Stimulated activated CD4-positive, alpha-beta T cell treated with anti-CD3 and anti-CD28 coated beads, Interleukin-4, amount 100 ng/mL, for 4 hours (primary cell): ENCODE data around the gene FAM13A.
"Not testable (repeated sequence)": the region's sequence is repeated elsewhere in the genome, so short reads cannot be mapped to it uniquely, and the experiment has no call there.

ENCODE experiments used
- DNase-seq, 2 experiments: peaks; one replicate each; pipeline ENCODE4 v3.0.0-alpha.2; 2020

FAM13A gene

DNA sequence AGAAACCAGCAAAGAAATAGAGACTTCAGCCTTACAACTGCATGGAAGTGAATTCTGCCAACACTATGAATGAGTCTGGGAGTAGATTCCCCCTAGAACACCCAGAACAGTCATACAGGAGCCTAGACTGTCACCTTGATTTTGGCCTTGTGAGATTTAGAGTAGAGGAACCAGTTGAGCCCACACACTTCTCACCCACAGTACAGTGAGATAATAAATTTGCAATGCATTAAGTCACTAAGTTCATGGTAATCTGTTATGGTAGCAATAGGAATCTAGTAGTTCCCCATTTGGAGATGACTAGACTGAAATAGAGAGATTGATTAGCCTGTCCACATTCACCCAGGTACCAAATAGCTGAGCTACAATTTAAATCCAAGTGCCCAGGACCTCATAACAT is 59.0 kb downstream of the FAM13A start:
- no peak for DNase-seq

DNA sequence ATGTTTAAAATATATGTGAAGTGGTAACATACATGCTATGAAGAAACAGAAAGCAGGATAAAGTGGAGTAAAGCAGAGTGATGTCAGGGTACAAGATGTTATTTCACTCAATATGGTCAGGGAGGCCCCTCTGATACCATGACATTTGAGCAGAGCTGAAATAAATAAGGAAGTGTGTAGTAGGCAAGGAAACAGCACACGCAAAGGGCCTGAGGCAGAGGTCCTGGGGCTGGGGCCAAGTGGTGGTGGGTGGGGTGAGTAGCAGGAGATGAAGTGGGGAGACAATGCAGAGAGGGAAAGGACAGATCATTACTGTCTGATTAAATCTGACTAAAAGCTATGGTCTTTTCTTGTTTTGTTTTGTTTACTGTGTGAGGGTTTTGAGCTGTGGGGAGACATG is 61.1 kb downstream of the FAM13A start:
- DNase-seq, result no peak

DNA sequence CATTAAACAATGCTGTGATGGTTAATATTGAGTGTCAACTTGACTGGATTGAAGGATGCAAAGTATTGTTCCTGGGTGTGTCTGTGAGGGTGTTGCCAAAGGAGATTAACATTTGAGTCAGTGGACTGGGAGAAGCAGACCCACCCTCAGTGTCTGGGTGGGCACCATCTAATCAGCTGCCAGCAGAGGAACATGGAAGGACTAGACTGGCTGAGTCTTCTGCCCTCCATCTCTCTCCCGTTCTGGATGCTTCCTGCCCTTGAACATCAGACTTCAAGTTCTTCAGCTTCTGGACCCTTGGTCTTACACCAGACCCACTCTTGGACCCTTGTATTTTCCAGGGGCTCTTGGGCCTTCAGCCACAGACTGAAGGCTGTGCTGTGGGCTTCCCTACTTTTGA is 61.7 kb downstream of the FAM13A start:
- DNase-seq, result not testable (repeated sequence)

DNA sequence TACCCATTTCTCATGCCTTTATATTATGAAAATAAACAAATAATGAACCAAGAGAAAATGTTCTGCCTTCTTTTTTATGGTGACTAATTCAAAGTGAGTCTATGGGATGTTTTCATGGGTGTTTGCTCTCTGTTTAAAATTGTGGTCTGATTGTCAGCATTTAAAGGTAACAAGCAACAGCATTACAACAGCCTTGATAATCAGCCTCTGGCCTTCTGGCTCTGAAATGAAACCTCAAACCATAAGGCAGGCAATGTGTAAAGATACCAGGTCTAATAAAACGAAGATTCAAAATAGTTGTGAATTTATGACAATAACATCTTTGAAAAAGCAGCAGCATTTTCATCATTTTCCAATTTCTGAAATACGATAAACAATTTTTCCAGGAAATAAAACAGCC is 63.7 kb downstream of the FAM13A start:
- no peak for DNase-seq

DNA sequence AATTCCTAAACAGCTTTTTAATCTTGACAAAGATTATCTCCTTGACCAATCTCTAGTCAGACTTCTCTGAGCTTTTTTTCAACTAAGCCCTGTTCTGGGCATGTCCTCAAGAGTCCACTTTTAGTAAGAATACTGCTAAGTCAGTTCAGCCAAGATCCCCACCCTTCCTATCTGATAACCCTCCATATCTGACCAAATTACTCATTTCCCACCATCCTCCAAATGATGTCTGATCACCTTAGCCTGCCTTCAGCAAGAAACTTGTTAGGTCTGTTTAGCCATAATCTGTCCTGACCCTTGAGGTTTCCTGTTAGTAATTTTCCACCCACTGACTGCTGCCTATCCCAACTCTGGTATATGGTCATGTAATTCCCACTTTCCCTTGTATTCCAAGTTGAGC is 65.2 kb downstream of the FAM13A start:
- DNase-seq, result no peak

DNA sequence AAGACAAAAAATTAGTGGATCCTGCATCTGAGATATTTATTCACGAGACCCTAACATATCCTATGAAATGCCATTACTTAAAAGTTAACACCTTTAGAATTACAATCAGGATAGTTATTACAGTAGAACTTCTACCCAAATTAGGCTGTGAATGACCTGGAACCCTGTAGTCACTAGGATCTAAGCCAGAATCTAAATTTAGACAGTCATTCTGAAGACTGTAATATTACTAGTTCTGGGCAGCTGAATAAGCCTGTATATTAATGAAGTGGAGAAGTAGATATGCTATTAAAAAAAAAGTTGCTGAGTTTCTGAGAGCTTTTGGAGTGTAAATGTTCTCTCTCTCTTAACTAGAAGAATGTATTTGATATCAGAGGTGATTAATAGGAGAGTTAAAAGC is 67.0 kb downstream of the FAM13A start:
- DNase-seq, result no peak

DNA sequence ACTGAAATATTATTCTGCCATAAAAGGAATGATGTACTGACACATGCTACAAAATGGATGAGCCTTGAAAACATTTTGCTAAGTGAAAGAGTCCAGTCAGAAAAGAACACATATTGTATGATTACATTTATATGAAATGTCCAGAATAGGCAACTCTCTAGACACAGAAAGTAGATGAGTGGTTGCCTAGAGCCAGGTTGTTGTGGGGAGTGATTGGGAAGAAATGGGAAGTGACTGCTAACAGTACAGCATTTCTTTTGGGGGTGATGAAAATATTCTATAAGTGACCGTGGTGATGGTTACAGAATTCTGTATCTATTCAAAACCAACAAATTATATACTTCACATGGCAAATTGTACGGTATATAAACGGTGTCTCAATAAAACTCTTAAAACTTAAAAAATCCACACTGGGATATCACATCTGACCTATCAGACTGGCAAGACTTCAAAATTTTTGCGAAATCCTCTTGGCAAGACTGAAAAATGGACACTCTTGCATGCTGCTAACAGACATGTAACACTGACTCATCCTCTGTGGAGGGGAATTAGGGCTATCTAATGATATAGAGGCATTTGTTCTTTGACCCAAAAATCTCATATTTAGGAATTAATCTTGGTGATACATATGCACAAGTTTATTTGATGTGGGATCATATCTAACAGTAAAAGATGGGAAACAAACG is 71.8 kb downstream of the FAM13A start:
- DNase-seq, result no peak

DNA sequence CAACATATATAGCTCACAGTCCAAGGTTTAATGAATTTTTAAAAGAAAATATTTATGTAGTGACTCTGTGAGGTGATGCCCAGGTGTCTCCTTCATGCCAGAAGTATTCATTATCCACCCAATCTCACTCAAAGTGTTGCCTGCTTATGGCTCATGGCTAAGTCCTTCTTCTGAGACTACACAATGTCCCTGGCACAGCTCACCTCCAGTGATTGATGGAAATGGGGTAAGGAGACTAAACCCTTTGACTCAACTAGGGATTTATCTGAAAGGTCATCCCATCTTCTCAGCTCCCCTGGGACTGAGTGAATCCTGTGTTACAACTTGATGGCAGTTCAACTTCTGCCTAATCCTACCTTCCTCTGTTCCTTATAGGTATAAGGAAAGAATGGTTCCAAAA is 74.2 kb downstream of the FAM13A start:
- DNase-seq, result no peak

DNA sequence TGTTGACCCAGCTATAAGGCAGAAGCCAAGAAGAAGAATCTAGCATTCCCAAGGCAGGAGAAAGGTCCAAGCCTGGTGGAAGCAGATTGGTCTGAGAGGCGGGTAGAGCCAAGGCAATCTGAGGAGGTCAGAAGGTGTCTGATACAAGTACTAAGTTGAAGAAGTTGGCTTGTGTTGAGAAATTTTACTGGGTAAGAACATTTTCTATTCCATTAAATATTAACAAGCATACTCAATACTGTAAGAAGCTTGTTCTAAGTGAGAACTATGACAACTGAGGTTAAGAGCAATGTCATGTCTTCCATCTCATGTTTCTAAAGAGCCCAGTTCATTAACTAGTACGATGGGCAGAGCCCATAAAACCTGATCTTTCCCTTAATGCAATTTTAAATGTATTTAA is 75.0 kb downstream of the FAM13A start:
- DNase-seq, result no peak

DNA sequence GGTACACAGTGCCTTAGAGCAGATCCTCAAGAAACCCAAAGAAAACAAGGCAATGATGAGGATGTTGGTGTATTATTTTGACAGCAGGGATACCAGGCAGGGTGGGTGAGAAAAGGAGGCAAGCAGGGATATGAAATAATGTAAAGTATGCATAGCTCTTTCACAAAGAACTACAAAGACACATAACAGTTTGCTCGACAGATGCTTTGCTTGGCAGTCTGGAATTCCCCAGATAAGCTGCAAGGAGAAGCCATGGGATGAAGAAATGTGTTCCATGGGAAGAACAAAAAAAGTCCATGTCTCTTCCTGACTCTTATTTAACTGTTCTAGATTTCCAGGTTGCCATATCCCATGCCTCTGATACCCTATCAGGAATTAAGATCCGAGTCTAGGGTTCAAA is 75.4 kb downstream of the FAM13A start:
- no peak for DNase-seq

DNA sequence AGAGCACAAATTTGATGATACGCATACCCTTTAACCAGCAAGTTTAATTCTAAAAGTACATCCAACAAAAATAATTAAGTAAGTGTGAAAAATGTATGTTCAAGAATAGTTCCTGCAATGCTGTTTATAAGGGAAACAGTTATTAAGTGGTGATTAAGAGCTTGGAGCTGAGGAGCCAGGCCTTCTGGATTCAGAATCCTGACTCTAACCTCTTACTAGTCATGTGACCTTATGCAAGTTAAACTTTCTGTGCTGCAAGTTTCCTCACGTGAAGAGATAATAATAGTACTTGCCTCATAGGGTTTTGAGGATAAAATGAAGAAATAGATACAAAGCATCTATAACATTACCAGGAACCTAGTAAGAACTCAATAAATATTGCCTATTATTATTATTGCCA is 77.7 kb downstream of the FAM13A start:
- no peak for DNase-seq

DNA sequence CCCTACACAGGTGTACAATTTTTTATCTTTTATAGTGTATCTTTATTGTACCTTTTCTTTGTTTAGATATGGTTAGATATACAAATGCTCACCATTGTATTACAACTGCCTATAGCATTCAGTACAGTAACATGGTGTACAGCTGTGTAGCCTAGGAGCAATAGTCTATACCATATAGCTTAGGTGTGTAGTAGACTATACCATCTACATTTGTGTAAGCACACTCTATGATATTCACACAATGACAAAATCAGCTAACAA is 80.3 kb downstream of the FAM13A start:
- DNase-seq, result no peak

DNA sequence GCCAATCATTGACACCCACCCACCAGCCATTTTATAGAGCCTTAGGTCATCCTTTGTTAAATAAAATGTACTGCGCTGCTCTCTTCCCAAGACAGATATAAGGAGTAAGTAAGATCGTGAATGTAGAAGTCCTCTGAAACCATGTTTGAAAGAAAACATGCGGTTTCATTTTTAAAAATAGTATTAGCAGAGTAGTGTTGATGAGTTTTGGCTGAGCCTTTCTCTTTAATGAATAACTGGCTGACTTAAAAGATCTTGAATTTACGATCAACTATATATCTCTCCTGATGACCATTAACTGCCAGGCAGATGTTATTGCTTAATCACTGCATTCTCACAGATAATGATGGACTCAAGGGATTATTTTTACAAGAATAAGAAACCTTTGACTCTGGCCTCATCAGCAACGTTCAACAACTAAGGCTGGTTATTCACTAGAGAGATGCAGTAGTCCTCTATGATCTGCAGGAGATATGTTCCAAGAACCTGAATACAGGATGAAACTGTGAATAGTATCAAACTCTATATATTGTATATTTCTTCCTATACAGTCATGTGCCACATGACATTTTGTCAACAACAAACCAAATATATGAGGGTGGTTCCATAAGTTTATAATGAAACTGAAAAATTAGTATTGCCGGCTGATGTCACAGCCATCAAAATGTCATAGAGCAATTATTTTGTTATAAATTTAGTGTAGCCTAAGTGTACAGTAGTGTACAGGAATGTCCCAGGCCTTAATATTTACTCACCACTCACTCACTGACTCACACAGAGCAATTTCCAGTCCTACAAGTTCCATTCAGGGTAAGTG is 80.8 kb downstream of the FAM13A start:
- no peak for DNase-seq

DNA sequence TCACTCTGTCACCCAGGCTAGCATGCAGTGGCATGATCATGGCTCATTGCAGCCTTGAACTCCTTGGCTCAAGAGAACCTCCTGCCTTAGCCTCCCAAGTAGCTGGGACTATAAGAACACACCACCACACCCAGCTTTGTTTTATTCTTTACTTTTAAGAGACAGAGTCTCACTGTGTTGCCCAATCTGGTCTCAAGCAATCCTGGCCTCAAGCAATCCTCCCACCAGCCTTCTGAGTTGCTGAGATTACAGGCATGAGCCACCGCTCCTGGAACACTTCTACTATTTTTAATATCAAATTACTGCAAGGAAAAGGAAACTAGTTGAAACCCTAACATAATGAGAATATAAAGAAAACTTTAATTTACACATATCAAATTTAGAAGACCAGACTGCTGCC is 85.4 kb downstream of the FAM13A start:
- no peak for DNase-seq

DNA sequence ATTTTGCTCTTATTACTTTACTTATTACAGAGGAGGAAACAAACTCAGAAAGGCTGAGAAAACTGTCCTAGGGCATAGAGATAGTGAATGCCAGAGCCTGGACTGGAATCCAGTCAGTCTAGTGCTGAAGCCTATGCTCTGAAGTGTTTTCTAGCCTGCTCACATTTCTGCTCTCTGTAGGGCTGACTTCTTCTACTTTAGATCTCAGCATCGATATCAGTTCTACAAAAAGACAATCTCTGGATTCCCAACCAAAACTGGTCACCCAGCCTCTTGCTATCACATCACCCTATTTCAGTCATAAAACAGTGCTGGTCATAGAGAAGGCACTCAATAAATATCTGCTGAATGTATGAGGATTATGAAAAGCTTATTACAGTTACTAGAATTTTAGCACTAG is 87.2 kb downstream of the FAM13A start:
- DNase-seq, result no peak

DNA sequence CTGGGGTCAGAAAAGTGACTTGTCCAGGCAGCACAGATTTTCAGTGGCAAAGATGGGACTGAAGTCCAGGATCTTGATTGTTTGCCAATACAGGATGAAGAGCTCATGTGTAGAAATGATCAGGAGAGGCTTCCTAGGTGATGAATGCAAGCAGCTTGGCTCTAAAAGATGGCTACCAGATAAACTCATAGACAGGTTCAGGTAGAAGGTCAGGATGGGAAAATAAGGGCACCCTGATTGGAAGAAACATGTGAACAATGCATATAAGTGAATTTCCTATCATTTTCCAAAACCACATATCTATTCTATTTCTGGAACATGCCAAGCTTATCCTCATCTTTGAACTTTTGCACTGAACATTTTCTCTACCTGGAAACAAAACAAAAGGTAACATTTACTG is 87.7 kb downstream of the FAM13A start:
- DNase-seq, result no peak

DNA sequence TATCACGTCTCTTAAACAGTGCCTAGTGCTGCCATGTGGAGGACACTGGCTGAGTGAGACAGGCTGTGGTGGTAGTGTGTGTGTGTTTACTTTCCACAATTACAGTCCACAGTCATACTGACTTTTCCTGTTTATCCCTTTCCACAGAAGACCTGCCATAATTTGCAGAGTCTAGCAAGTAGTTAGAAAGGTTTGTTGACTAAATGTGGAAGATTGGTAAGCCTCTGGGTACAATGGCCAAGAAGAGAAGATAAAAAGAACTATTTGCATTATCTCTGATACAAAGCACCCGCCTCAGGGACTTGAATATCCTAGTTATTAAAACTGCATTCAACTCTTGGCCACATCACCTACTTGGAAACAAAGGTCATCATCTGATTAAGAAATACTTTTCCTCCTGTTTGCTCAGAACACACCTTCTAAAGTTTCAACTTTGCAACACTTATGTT is 89.1 kb downstream of the FAM13A start:
- DNase-seq, result no peak

DNA sequence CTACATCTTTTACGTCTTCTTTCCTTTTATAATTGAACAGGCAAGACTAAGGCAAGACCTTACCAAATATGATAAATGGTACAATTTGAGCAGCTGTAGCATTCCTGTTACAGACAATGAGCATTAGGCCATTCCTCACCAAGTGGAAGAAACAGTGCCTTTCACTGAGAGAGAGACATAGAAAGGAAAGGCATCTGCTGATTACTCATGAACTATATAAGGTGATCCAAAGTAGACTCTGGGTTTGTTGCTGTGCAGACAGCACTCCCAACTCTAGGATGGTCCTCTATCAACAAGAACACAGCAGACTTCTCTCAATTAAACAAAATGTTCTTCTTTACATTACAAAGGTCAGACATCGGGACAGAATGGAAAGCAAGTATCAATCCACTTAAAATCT is 91.9 kb downstream of the FAM13A start:
- DNase-seq, result no peak

DNA sequence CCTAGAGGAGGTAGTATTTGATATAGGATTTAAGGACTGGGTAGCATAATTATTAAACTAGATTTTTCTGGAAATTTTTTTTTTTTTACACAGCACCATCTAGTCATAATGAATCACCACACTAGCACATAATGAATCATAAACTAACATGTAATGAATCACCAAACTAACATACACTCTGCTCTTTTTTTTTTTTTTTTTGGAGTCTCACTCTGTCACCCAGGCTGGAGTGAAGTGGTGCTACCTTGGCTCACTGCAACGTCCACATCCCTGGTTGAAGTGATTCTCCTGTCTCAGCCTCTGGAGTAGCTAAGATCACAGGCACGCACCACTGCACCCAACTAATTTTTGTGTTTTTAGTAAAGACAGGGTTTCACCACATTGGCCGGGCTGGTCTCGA is 92.5 kb downstream of the FAM13A start:
- no peak for DNase-seq

DNA sequence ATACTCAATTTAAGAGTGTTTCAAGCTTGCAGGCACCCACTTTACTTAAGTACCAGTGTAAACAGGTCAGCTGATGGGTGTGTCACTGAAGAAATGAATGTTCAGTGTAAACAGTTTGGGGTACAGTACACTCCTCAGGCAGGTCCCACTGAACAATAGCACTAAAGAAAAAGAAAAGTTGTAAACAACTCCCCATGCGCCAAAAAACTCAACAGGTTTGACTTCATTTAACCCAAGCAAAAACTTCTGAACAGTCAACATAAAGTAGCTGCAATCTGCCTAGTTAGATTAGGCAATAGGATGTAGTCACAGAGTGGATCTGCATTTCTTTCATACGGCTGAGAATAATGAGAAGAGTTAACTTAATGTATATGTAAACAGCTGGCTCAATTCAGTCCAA is 93.2 kb downstream of the FAM13A start:
- DNase-seq, result no peak

DNA sequence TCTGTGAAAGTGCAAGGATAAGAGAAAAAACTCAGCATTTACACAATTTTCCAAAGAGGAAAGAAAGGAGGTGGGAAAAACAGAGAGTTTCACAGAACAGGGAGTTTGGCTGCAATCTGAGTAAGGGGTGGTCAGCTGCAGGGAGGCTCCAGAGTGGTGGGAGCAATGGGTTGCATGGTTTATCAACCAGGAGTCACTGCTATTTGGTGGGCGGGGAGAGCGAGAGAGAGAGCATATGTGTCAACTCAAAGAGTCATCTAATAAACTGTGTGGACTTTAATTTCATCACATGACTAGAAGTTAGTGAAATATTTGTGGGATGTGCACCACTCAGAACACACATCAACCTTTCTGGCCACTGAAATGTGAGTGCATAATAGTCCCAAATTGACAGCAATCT is 94.6 kb downstream of the FAM13A start:
- no peak for DNase-seq

DNA sequence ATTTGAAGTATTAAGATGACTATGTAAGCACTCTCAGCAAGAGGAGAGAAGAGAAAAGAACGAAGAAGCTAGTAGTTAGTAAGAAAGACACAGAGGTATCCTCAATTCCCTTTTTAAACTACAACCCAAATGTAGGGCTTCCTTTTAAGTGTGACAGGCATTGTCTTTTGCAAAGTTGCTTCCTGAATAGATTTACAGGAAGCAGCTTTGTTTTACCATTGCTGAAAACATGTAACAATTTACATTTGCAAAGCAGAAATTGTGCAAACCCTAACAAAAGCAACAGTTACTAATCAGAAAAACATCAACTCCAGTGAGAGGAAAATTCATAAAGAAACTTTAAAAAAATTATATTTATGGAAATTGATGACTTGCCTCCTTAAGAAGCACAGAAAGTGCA is 96.4 kb downstream of the FAM13A start:
- DNase-seq, result no peak

DNA sequence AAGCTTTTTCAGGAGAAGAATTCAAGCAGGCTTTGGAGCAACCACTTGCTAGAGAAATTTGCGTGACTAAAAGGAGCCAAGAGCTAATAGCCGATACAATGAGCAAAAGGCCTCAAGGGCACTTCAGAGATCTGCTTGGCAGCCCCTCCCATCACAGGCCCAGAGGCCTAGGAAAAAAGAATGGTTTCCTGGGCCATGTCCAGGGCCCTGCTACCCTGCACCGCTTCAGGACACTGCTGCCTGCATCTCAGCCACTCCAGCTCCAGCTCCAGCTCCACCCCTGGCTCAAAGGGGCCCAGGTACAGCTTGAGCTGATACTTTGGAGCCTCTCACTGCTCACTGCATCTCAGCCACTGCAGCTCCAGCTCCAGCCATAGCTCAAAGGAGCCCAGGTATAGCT is 98.9 kb downstream of the FAM13A start:
- DNase-seq, result no peak

DNA sequence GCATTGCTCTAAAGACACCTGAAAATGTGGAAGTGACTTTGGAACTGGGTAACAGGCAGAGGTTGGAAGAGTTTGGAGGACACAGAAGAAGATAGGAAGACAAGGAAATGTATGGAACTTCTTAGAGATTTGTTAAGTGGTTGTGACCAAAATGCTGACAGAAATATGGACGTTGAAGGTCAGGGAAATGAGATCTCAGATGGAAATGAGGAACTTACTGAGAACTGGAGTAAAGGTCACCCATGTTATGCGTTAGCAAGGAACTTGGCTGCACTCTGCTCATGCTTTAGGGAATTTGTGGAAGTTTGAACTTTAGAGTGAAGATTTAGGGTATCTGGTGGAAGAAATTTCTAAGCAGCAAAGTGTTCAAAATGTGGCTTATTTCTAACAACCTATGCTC is 99.4 kb downstream of the FAM13A start:
- no peak for DNase-seq
